SK-N-SH (cell line): ENCODE results near the gene IFNG. TPM values are rescaled to one million over a fixed set of nuclear protein-coding genes. Genes with fewer than 3 reads are reported as not detected.

Experiments used
- CTCF ChIA-PET: fragments of 300-600, 350-600 bp; formaldehyde crosslinking; extraction: SDS; loops from one replicate; lab custom pipeline; 2021; lab: Yijun Ruan, JAX
- POLR2A ChIA-PET: fragments of 350-600 bp; sonication (Branson Sonifier 250); formaldehyde crosslinking; extraction: SDS; loops from one replicate; lab custom pipeline; 2020; ENCODE audit warnings: antibody characterized with exemption, inconsistent platforms; lab: Yijun Ruan, JAX
- DNase-seq: peaks from one replicate; pipeline ENCODE4 v3.0.0; 2012
- H2AFZ ChIP-seq: fragments of 200-600 bp; sonication (generic); 2 replicates; pipeline ENCODE4 v1.8.1; 2016; ENCODE audit warnings: antibody characterized with exemption, mild to moderate bottlenecking, low read depth
- H3F3A ChIP-seq: fragments of 200-600 bp; sonication (generic); replicated peaks from 2 replicates; pipeline ENCODE3; 2016; ENCODE audit warnings: antibody characterized with exemption, mild to moderate bottlenecking; ENCODE audit not compliant: insufficient read depth
- H3K27ac ChIP-seq, 2 experiments: fragments of 200-500 bp in 1 of 2; fragments of 200-600 bp in 1 of 2; sonication (Bioruptor generic) in 1 of 2; sonication (generic), shearing (Covaris generic) in 1 of 2; 2 replicates each; pipeline versions ENCODE4 v1.5.1 to v1.6.1; 2014 to 2016; ENCODE audit warnings: low read depth in 2 of 2, inconsistent platforms in 1 of 2, low read length in 1 of 2, mild to moderate bottlenecking in 1 of 2, mixed read lengths in 1 of 2
- H3K27me3 ChIP-seq: fragments of 200-600 bp; sonication (generic), shearing (Covaris generic); 2 replicates; pipeline ENCODE4 v1.6.1; 2016; ENCODE audit warnings: mixed run types; ENCODE audit not compliant: insufficient read depth
- H3K36me3 ChIP-seq, 2 experiments: fragments of 200-500 bp in 1 of 2; fragments of 200-600 bp in 1 of 2; sonication (Bioruptor generic) in 1 of 2; sonication (generic) in 1 of 2; replicated peaks in 1 of 2; 2 replicates each; pipeline versions ENCODE3 to v1.5.1; 2014 to 2016; ENCODE audit warnings: low read length in 1 of 2, mild to moderate bottlenecking in 1 of 2; ENCODE audit not compliant: insufficient read depth in 2 of 2, control insufficient read depth in 1 of 2
- H3K4me1 ChIP-seq, 2 experiments: fragments of 200-500 bp in 1 of 2; fragments of 200-600 bp in 1 of 2; sonication (Bioruptor generic) in 1 of 2; sonication (generic), shearing (Covaris generic) in 1 of 2; 2 replicates each; pipeline versions ENCODE4 v1.5.1 to v1.6.1; 2014 to 2016; ENCODE audit warnings: low read depth in 1 of 2, low read length in 1 of 2, mixed run types in 1 of 2; ENCODE audit not compliant: insufficient read depth in 2 of 2, control insufficient read depth in 1 of 2
- H3K4me2 ChIP-seq: fragments of 200-600 bp; sonication (generic), shearing (Covaris generic); 2 replicates; pipeline ENCODE4 v1.6.1; 2017; ENCODE audit warnings: mixed run types
- H3K4me3 ChIP-seq, 2 experiments: fragments of 200-500 bp in 1 of 2; fragments of 200-600 bp in 1 of 2; sonication (Bioruptor generic) in 1 of 2; sonication (generic), shearing (Covaris generic) in 1 of 2; 2 replicates each; pipeline versions ENCODE4 v1.5.1 to v1.8.1; 2014 to 2016; ENCODE audit warnings: low read depth in 2 of 2, inconsistent platforms in 1 of 2, low read length in 1 of 2, mild to moderate bottlenecking in 1 of 2, mixed read lengths in 1 of 2, moderate library complexity in 1 of 2
- H3K79me2 ChIP-seq: fragments of 200-600 bp; sonication (generic); 2 replicates; pipeline ENCODE4 v1.8.1; 2017; ENCODE audit warnings: mild to moderate bottlenecking; ENCODE audit not compliant: insufficient read depth
- H3K9ac ChIP-seq: fragments of 200-600 bp; sonication (generic); 2 replicates; pipeline ENCODE4 v1.6.1; 2017; ENCODE audit warnings: mixed run types
- H3K9me2 ChIP-seq: fragments of 200-600 bp; sonication (generic); 2 replicates; pipeline ENCODE4 v1.6.1; 2017; ENCODE audit warnings: mixed run types
- H3K9me3 ChIP-seq: fragments of 200-600 bp; sonication (generic); 2 replicates; pipeline ENCODE4 v1.6.1; 2017; ENCODE audit warnings: mixed run types, mild to moderate bottlenecking, moderate library complexity
- H4K20me1 ChIP-seq: fragments of 200-600 bp; sonication (generic); 2 replicates; pipeline ENCODE4 v1.6.1; 2017; ENCODE audit warnings: mild to moderate bottlenecking, mixed run types; ENCODE audit not compliant: insufficient read depth
- CHD2 ChIP-seq: fragments of 150-350 bp; IDR thresholded peaks from 2 replicates; pipeline ENCODE4 v1.6.1; 2018; ENCODE audit warnings: low read length; ENCODE audit not compliant: partially characterized antibody
- CTCF ChIP-seq: fragments of 200-600 bp; sonication (generic); IDR thresholded peaks from 2 replicates; pipeline ENCODE4 v1.6.1; 2017; ENCODE audit warnings: antibody characterized with exemption, mild to moderate bottlenecking, moderate library complexity
- EP300 ChIP-seq, 2 experiments: IDR thresholded peaks; 2 replicates each; pipeline versions ENCODE4 v1.4.0 to v1.6.1; 2012; ENCODE audit warnings: borderline replicate concordance in 1 of 2, low read depth in 1 of 2, low read length in 1 of 2
- FOXM1 ChIP-seq: IDR thresholded peaks from 2 replicates; pipeline ENCODE4 v1.4.0; 2012; ENCODE audit warnings: low read depth, mild to moderate bottlenecking
- GATA2 ChIP-seq: sonication (generic); formaldehyde crosslinking; IDR thresholded peaks from 2 replicates; pipeline ENCODE4 v1.5.0; 2020; ENCODE audit warnings: mild to moderate bottlenecking, missing genetic modification reagents
- MAX ChIP-seq: IDR thresholded peaks from 2 replicates; pipeline ENCODE4 v1.4.0; 2012; ENCODE audit warnings: low read depth
- POLR2AphosphoS5 ChIP-seq: IDR thresholded peaks from 2 replicates; pipeline ENCODE4 v1.6.1; 2012; ENCODE audit warnings: low read depth, low read length
- REST ChIP-seq: IDR thresholded peaks from 2 replicates; pipeline ENCODE4 v1.6.1; 2012; ENCODE audit warnings: mild to moderate bottlenecking, low read depth, low read length, moderate library complexity
- RFX5 ChIP-seq: IDR thresholded peaks from 2 replicates; pipeline ENCODE4 v1.6.1; 2012; ENCODE audit warnings: mild to moderate bottlenecking, improper control_type of control experiment, low read length
- TAF1 ChIP-seq: IDR thresholded peaks from 2 replicates; pipeline ENCODE4 v1.6.1; 2012; ENCODE audit warnings: low read depth, mild to moderate bottlenecking, low read length, moderate library complexity, borderline replicate concordance
- TEAD4 ChIP-seq: IDR thresholded peaks from 2 replicates; pipeline ENCODE4 v1.4.0; 2012; ENCODE audit warnings: mild to moderate bottlenecking, borderline replicate concordance; ENCODE audit not compliant: insufficient read depth
- USF1 ChIP-seq: IDR thresholded peaks from 2 replicates; pipeline ENCODE4 v1.4.0; 2012; ENCODE audit warnings: low read depth, borderline replicate concordance
- YY1 ChIP-seq: IDR thresholded peaks from 2 replicates; pipeline ENCODE4 v1.4.0; 2012; ENCODE audit warnings: low read depth, mild to moderate bottlenecking
- polyA plus RNA-seq, 3 experiments: library from polyadenylated mRNA; depleted of rRNA; stranded (reverse); fragments of >200 nt; gene quantifications; 2 replicates each; pipeline ENCODE4 v1.2.3, GENCODE V29; 2012
- TF ChIP-seq, protein P1 (sequence below): IDR thresholded peaks from 2 replicates; pipeline ENCODE4; 2012

The IFNG gene
- polyA plus RNA-seq, 1 of the 3 experiments (the other 2 are of a cell fraction), result not detected

GRCh38 chr12:68177562-68177961, 18.0 kb upstream of the IFNG start (continued):
- TF ChIP-seq CTCF (no peak), TEAD4 (no peak), POLR2AphosphoS5 (no peak), REST (no peak), USF1 (no peak), CHD2 (no peak), TAF1 (no peak), FOXM1 (no peak), RFX5 (no peak)

DNA sequence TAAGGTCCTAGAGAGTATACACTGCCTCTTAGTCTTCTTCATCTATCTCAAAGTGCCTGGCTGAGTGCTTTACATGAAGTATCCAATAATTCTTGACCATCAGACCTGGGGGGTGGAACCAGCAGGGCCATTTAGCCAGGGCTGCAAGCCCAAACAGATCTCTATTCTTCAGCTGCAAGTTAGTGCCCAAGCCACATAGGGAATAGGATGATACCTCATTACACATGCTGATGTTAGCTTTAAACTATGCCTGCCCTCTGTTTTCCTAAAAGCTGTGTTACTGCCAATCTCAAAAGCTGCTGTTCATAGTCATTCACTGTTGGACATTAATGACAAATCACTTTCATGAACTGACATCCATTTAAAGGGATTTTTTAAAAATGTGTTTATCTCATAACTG, 16.7 kb upstream of the IFNG start:
- Histone ChIP-seq H3K9me2 (no peaks in the 10 kb centered on the region), H3K9ac (no peak overlapping the region), H3K9me3 (no peaks in the 10 kb centered on the region), H3K79me2 (no peaks in the 10 kb centered on the region), H3K4me3 (no peak overlapping the region), H4K20me1 (no peaks in the 10 kb centered on the region), H3K27ac (no peak overlapping the region), H3K27me3 (no peaks in the 10 kb centered on the region), H3K4me1 (no peaks in the 10 kb centered on the region), H3K4me2 (no peak overlapping the region)
- ChIA-PET POLR2A (no interaction called here), CTCF (no interaction called here)
- TF ChIP-seq MAX (no peak), GATA2 (CRISPR knock-in tag) (no peak), EP300 (IDR thresholded peaks at IDR 0.05; ENCODE audit: borderline replicate concordance in 1 of 2, low read depth in 1 of 2, low read length in 1 of 2) (no peak), RFX5 (no peak), CTCF (no peak), USF1 (no peak), YY1 (no peak)
- TF ChIP-seq, protein P1, sequence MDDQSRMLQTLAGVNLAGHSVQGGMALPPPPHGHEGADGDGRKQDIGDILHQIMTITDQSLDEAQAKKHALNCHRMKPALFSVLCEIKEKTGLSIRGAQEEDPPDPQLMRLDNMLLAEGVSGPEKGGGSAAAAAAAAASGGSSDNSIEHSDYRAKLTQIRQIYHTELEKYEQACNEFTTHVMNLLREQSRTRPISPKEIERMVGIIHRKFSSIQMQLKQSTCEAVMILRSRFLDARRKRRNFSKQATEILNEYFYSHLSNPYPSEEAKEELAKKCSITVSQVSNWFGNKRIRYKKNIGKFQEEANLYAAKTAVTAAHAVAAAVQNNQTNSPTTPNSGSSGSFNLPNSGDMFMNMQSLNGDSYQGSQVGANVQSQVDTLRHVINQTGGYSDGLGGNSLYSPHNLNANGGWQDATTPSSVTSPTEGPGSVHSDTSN, result no peak
- TF ChIP-seq, all 33 proteins: peak for 0
- no peak for DNase-seq
- Histone ChIP-seq H3K36me3 (no peaks in the 10 kb centered on the region), H2AFZ (no peak overlapping the region), H3F3A (no peaks in the 10 kb centered on the region)
